H1 (cell line): ENCODE measurements around the gene STAC. TPM values are rescaled to one million over a fixed set of nuclear protein-coding genes. Genes with fewer than 3 reads are reported as not detected.

ENCODE experiments used
- CTCF ChIA-PET: fragments of 300-600 bp; sonication (Branson Sonifier 250); formaldehyde crosslinking; loops from one replicate; lab custom pipeline; 2021; ENCODE audit not compliant: partially characterized antibody; lab: Charles Lee
- POLR2A ChIA-PET: fragments of 300-600 bp; sonication (Branson Sonifier 250); formaldehyde crosslinking; loops from one replicate; lab custom pipeline; 2021; ENCODE audit warnings: inconsistent platforms; ENCODE audit not compliant: partially characterized antibody; lab: Charles Lee
- DNase-seq, 2 experiments: peaks; one replicate each; pipeline versions ENCODE4 v3.0.0 to v3.0.0-alpha.2; 2010 to 2022; ENCODE audit warnings: low spot score in 2 of 2, low read depth in 1 of 2, mixed read lengths in 1 of 2
- FAIRE-seq: peaks from 2 replicates; lab custom pipeline; 2011; peaks lifted over from hg19 to GRCh38; lab: Jason Lieb, UNC
- H2AFZ ChIP-seq: 2 replicates; pipeline ENCODE4 v1.8.1; 2012; ENCODE audit warnings: low read length, inconsistent platforms
- H2AK5ac ChIP-seq: 2 replicates; pipeline ENCODE4 v1.6.1; 2013; ENCODE audit warnings: low read depth, low read length
- H2BK120ac ChIP-seq: replicated peaks from 2 replicates; pipeline ENCODE3; 2013; ENCODE audit warnings: low read depth, low read length, inconsistent platforms
- H2BK12ac ChIP-seq: 2 replicates; pipeline ENCODE4 v1.6.1; 2013; ENCODE audit warnings: low read depth, low read length
- H2BK15ac ChIP-seq: 2 replicates; pipeline ENCODE4 v1.6.1; 2013; ENCODE audit warnings: low read length
- H2BK20ac ChIP-seq: 2 replicates; pipeline ENCODE4 v1.6.1; 2013; ENCODE audit warnings: low read length
- H2BK5ac ChIP-seq: 2 replicates; pipeline ENCODE4 v1.6.1; 2013; ENCODE audit warnings: low read depth, low read length
- H3K14ac ChIP-seq: 2 replicates; pipeline ENCODE4 v1.6.1; 2013; ENCODE audit warnings: inconsistent platforms; ENCODE audit not compliant: insufficient read length
- H3K18ac ChIP-seq: 2 replicates; pipeline ENCODE4 v1.6.1; 2013; ENCODE audit warnings: low read length; ENCODE audit errors: extremely low read depth
- H3K23ac ChIP-seq: 2 replicates; pipeline ENCODE4 v1.6.1; 2013; ENCODE audit warnings: inconsistent platforms; ENCODE audit not compliant: insufficient read length
- H3K23me2 ChIP-seq: 2 replicates; pipeline ENCODE4 v1.6.1; 2013; ENCODE audit warnings: low read depth, low read length
- H3K27ac ChIP-seq: 2 replicates; pipeline ENCODE4 v1.6.1; 2011; ENCODE audit warnings: low read depth, low read length, inconsistent platforms
- H3K27me3 ChIP-seq, 4 experiments: replicated peaks in 1 of 4; 1 replicate in 1 of 4; 2 replicates in 3 of 4; pipeline versions ENCODE4 v1.6.1 to v1.8.1; 2011 to 2013; ENCODE audit warnings: low read length in 3 of 4, mild to moderate bottlenecking in 3 of 4, inconsistent platforms in 2 of 4, mixed read lengths in 2 of 4, moderate library complexity in 1 of 4; ENCODE audit not compliant: control insufficient read depth in 3 of 4, insufficient read depth in 3 of 4; ENCODE audit errors: extremely low read depth in 1 of 4
- H3K36me3 ChIP-seq, 4 experiments: 2 replicates each; pipeline versions ENCODE4 v1.6.1 to v1.8.1; 2011 to 2013; ENCODE audit warnings: mild to moderate bottlenecking in 4 of 4, low read length in 3 of 4, moderate library complexity in 2 of 4, control low read depth in 1 of 4, inconsistent platforms in 1 of 4; ENCODE audit not compliant: insufficient read depth in 4 of 4, control insufficient read depth in 2 of 4
- H3K4ac ChIP-seq: replicated peaks from 2 replicates; pipeline ENCODE3; 2013; ENCODE audit warnings: low read length, low read depth, mixed read lengths, inconsistent platforms; ENCODE audit not compliant: insufficient read length
- H3K4me1 ChIP-seq, 4 experiments: replicated peaks in 1 of 4; 1 replicate in 1 of 4; 2 replicates in 3 of 4; pipeline versions ENCODE4 v1.6.1 to v1.8.1; 2011 to 2013; ENCODE audit warnings: low read length in 3 of 4, inconsistent platforms in 2 of 4, mixed read lengths in 1 of 4; ENCODE audit not compliant: insufficient read depth in 4 of 4, control insufficient read depth in 3 of 4
- H3K4me2 ChIP-seq, 2 experiments: 2 replicates each; pipeline versions ENCODE4 v1.6.1 to v1.8.1; 2011 to 2013; ENCODE audit warnings: low read depth in 2 of 2, low read length in 2 of 2, control low read depth in 1 of 2, inconsistent platforms in 1 of 2, mild to moderate bottlenecking in 1 of 2; ENCODE audit not compliant: insufficient read depth in 1 of 2
- H3K4me3 ChIP-seq, 4 experiments: fragments of 200-600, 300-600 bp in 1 of 4; sonication (generic), shearing (Covaris generic), sonication (Bioruptor Twin) in 1 of 4; 2 replicates each; pipeline versions ENCODE4 v1.5.1 to v1.8.1; 2011 to 2016; ENCODE audit warnings: low read length in 4 of 4, low read depth in 3 of 4, control low read depth in 2 of 4, inconsistent platforms in 2 of 4, mild to moderate bottlenecking in 2 of 4, mixed read lengths in 1 of 4, moderate library complexity in 1 of 4; ENCODE audit not compliant: insufficient read depth in 2 of 4; ENCODE audit errors: extremely low read depth in 1 of 4
- H3K56ac ChIP-seq: replicated peaks from 2 replicates; pipeline ENCODE3; 2013; ENCODE audit warnings: low read depth, mild to moderate bottlenecking, mixed read lengths, low read length, inconsistent platforms; ENCODE audit not compliant: insufficient read length
- H3K79me1 ChIP-seq: 2 replicates; pipeline ENCODE4 v1.6.1; 2013; ENCODE audit warnings: low read depth, low read length, control low read depth
- H3K79me2 ChIP-seq, 2 experiments: 2 replicates each; pipeline versions ENCODE4 v1.6.1 to v1.8.1; 2012 to 2013; ENCODE audit warnings: low read length in 2 of 2, mild to moderate bottlenecking in 2 of 2, inconsistent platforms in 1 of 2; ENCODE audit not compliant: insufficient read depth in 2 of 2, control insufficient read depth in 1 of 2
- H3K9ac ChIP-seq, 4 experiments: replicated peaks in 1 of 4; 1 replicate in 1 of 4; 2 replicates in 3 of 4; pipeline versions ENCODE4 v1.6.1 to v1.8.1; 2011 to 2013; ENCODE audit warnings: low read depth in 3 of 4, low read length in 3 of 4, control low read depth in 2 of 4, mild to moderate bottlenecking in 2 of 4, moderate library complexity in 2 of 4, inconsistent platforms in 1 of 4; ENCODE audit errors: extremely low read depth in 1 of 4
- H3K9me3 ChIP-seq, 2 experiments: 2 replicates each; pipeline versions ENCODE4 v1.6.1 to v1.8.1; 2012 to 2013; ENCODE audit warnings: mild to moderate bottlenecking in 2 of 2, moderate library complexity in 2 of 2, control low read depth in 1 of 2, inconsistent platforms in 1 of 2, low read depth in 1 of 2, low read length in 1 of 2, mixed read lengths in 1 of 2; ENCODE audit not compliant: insufficient read depth in 2 of 2
- H4K20me1 ChIP-seq, 2 experiments: replicated peaks in 1 of 2; 2 replicates each; pipeline versions ENCODE3 to v1.8.1; 2011 to 2013; ENCODE audit warnings: inconsistent platforms in 2 of 2, low read length in 2 of 2, mild to moderate bottlenecking in 1 of 2; ENCODE audit not compliant: insufficient read depth in 2 of 2, control insufficient read depth in 1 of 2
- H4K5ac ChIP-seq: 2 replicates; pipeline ENCODE4 v1.6.1; 2013; ENCODE audit warnings: low read length, low read depth, mixed read lengths, inconsistent platforms; ENCODE audit not compliant: insufficient read length
- H4K8ac ChIP-seq: 2 replicates; pipeline ENCODE4 v1.8.0; 2013; ENCODE audit warnings: mild to moderate bottlenecking, moderate library complexity, low read length, inconsistent platforms; ENCODE audit not compliant: insufficient read depth; ENCODE audit errors: extremely low read depth
- H4K91ac ChIP-seq: replicated peaks from 2 replicates; pipeline ENCODE3; 2013; ENCODE audit warnings: low read length, mixed read lengths, inconsistent platforms; ENCODE audit not compliant: insufficient read length
- BACH1 ChIP-seq: IDR thresholded peaks from 2 replicates; pipeline ENCODE4 v1.6.1; 2012; ENCODE audit warnings: low read length, improper control_type of control experiment
- CREB1 ChIP-seq: IDR thresholded peaks from 2 replicates; pipeline ENCODE4 v1.6.1; 2012; ENCODE audit warnings: inconsistent platforms
- KDM5A ChIP-seq: fragments of 200-600 bp; IDR thresholded peaks from 2 replicates; pipeline ENCODE4 v1.7.1; 2012; ENCODE audit warnings: mild to moderate bottlenecking, low read length, inconsistent platforms, mixed read lengths
- WGBS, 2 experiments: shearing (Covaris generic) in 1 of 2; methylation state at CpG; one replicate each; pipeline versions ENCODE4 v1.1.6 to v1.1.7; 2013 to 2015; ENCODE audit warnings: low lambda C conversion rate in 2 of 2, mixed read lengths in 2 of 2, inconsistent platforms in 1 of 2, low coverage in 1 of 2, missing lambda C conversion rate in 1 of 2; ENCODE audit not compliant: insufficient replicate concordance in 2 of 2, insufficient coverage in 1 of 2, insufficient read length in 1 of 2; ENCODE audit errors: extremely low coverage in 1 of 2, missing lambda C conversion rate in 1 of 2; 5-methylcytosine and 5-hydroxymethylcytosine counted together
- polyA plus RNA-seq, 7 experiments: library from polyadenylated mRNA; depleted of rRNA in 3 of 7; stranded (reverse) in 5 of 7; unstranded in 2 of 7; fragments of >200 nt in 5 of 7; fragments of 200-250 nt in 2 of 7; gene quantifications; 1 replicate in 5 of 7; 2 replicates in 1 of 7; 4 replicates in 1 of 7; pipeline versions ENCODE4 v1.2.1 to v1.2.3, GENCODE V29; 2011 to 2013; ENCODE audit warnings: missing spikeins in 2 of 7, mixed read lengths in 2 of 7
- total RNA-seq: library from RNA; stranded (reverse); fragmentation: NEBNext Ultra II Directional; extraction: Animal tissue kit (Norgen Biotek cat#: 25700); gene quantifications from 2 replicates; pipeline ENCODE4 v1.2.1, GENCODE V29; 2021

The STAC gene
- total and polyA plus RNA-seq, 2 of the 8 experiments (the other 6 are each of a cell fraction or from before 2014, with no cell fraction given): 8.0 to 18.1 TPM

DNA sequence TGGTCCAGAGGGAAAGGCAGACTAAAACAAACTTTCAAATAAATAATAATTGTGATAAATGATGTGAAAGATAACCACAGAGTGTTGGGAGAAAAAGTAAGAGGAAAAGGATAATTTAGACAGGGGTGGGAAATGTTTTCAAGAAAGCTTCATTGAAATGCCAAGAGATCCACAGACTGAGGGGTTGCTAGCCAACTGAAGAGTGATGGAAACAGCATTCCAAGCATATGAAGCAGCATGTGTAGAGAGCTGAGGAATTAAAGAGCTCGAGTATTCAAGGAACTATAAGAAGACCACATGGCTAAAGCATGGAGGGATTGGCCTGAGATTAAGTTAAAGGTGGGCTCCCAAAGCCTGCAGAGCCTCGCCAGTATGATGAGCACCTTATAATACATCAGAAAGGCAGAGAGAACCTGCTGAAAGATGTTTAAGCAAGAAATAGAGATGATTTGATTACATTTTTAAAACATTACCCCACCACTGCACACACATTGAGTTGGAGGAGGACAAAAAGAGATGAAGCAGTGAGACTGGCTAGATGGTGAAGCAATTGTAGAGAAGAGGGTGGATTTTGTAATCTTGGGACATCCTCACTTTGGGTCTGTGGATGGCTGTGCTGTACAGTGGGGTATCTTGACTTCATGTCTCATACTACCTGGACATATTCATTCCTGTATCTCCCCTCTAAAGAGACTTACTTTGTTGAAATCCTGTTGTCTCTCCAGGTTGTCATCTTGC lies 100.8 kb downstream of the STAC start:
- 88% methylated on average over 2 of the region's 2 CpGs; no CpG with 5 or more reads in 1 of the 2 experiments for WGBS, 2 experiments
- Histone ChIP-seq H2BK12ac (no peak overlapping the region), H4K5ac (no peak overlapping the region), H2BK20ac (no peak overlapping the region), H3K18ac (no peak overlapping the region), H2BK15ac (no peak overlapping the region), H2AK5ac (no peak overlapping the region), H4K20me1 (no peaks in the 10 kb centered on the region), H2BK5ac (no peak overlapping the region), H3K36me3 (no peaks in the 10 kb centered on the region; a peak in 1 of 8 replicates), H4K8ac (no peak overlapping the region), H3K4me2 (no peak overlapping the region), H3K56ac (no peak overlapping the region), H4K91ac (no peak overlapping the region), H2BK120ac (no peak overlapping the region), H3K23ac (no peak overlapping the region), H3K27ac (no peak overlapping the region), H3K79me1 (no peaks in the 10 kb centered on the region), H3K9me3 (0 out of 4 replicates have a peak, but pooled peaks cover 0 to 3% of the 10 kb centered on the region in 2 experiments), H3K27me3 (no peaks in the 10 kb centered on the region), H3K4ac (no peak overlapping the region), H3K4me1 (no peaks in the 10 kb centered on the region), H3K4me3 (no peak overlapping the region), H3K23me2 (no peaks in the 10 kb centered on the region; the same call in 1 of the 2 replicates), H3K9ac (no peak overlapping the region), H2AFZ (no peak overlapping the region), H3K79me2 (no peaks in the 10 kb centered on the region), H3K14ac (no peak overlapping the region)
- DNase-seq (no peak), FAIRE-seq (no peak)
- TF ChIP-seq KDM5A (no peak), BACH1 (no peak), CREB1 (no peak)
- POLR2A ChIA-PET: no interaction called here
- CTCF ChIA-PET: interaction anchor here (0.9 to 1.9 kb wide), 2 partner anchors 11 to 40 kb away, joined by 3 to 6 read pairs; no protein-coding TSS in a partner anchor
